ENCODE measurements around the gene WRNIP1. TPM values are rescaled to one million over a fixed set of nuclear protein-coding genes. Genes with fewer than 3 reads are reported as not detected.
"Not testable (repeated sequence)": the region's sequence is repeated elsewhere in the genome, so short reads cannot be mapped to it uniquely, and the experiment has no call there.

The WRNIP1 gene
- total RNA-seq, 1 donor from 2014 or later: 58.5 TPM

- not testable (repeated sequence) for DNase-seq (ENCODE audit: low read depth)
These were observed 2.3 kb upstream of the WRNIP1 start for GRCh38 chr6:2762868-2763267.

GRCh38 chr6:2763345-2763841 is 1.8 kb upstream of the WRNIP1 start:
- DNase-seq (ENCODE audit: low read depth): no peak

GRCh38 chr6:2763876-2764540 is 1.2 kb upstream of the WRNIP1 start:
- DNase-seq (ENCODE audit: low read depth): no peak

GRCh38 chr6:2764610-2765165 is 505 bp upstream of the WRNIP1 start:
- peak; percentile 62 for DNase-seq (ENCODE audit: low read depth)

- no peak for DNase-seq (ENCODE audit: low read depth)
These were observed 938 bp downstream of the WRNIP1 start for GRCh38 chr6:2765896-2766766.

GRCh38 chr6:2766767-2767656 is 1.8 kb downstream of the WRNIP1 start:
- DNase-seq (ENCODE audit: low read depth): no peak

GRCh38 chr6:2767657-2768524 is 2.7 kb downstream of the WRNIP1 start:
- DNase-seq (ENCODE audit: low read depth): no peak

GRCh38 chr6:2768696-2769095 is 3.5 kb downstream of the WRNIP1 start:
- no peak for DNase-seq (ENCODE audit: low read depth)

GRCh38 chr6:2770171-2770570 is 5.0 kb downstream of the WRNIP1 start:
- DNase-seq (ENCODE audit: low read depth): no peak

- no peak for DNase-seq (ENCODE audit: low read depth)
These were observed 5.9 kb downstream of the WRNIP1 start for GRCh38 chr6:2771079-2771478.

- DNase-seq (ENCODE audit: low read depth): no peak
These were observed 7.6 kb downstream of the WRNIP1 start for GRCh38 chr6:2772840-2773239.

- DNase-seq (ENCODE audit: low read depth): no peak
These were observed 8.3 kb downstream of the WRNIP1 start for GRCh38 chr6:2773449-2773848.

GRCh38 chr6:2775003-2775402 is 9.8 kb downstream of the WRNIP1 start:
- DNase-seq (ENCODE audit: low read depth): no peak

GRCh38 chr6:2777249-2777648 is 12.1 kb downstream of the WRNIP1 start:
- DNase-seq (ENCODE audit: low read depth): no peak

- no peak for DNase-seq (ENCODE audit: low read depth)
These were observed 15.0 kb downstream of the WRNIP1 start for GRCh38 chr6:2780102-2780737.

GRCh38 chr6:2781685-2782355 is 16.6 kb downstream of the WRNIP1 start:
- DNase-seq (ENCODE audit: low read depth): no peak

- DNase-seq (ENCODE audit: low read depth): no peak
These were observed 17.1 kb downstream of the WRNIP1 start for GRCh38 chr6:2782356-2782708.

- no peak for DNase-seq (ENCODE audit: low read depth)
These were observed 17.6 kb downstream of the WRNIP1 start for GRCh38 chr6:2782825-2783187.

- DNase-seq (ENCODE audit: low read depth): no peak
These were observed 18.2 kb downstream of the WRNIP1 start for GRCh38 chr6:2783188-2783963.
